OCI-LY7 (cell line): Measurements from ENCODE around the gene MDH2.
"Not testable (repeated sequence)": the region's sequence is repeated elsewhere in the genome, so short reads cannot be mapped to it uniquely, and the experiment has no call there.

Experiments used
- CTCF ChIP-seq: fragments of 200-600 bp; sonication (generic); conservative IDR thresholded peaks from 2 replicates; pipeline ENCODE4 v1.5.1; 2014; ENCODE audit warnings: mild to moderate bottlenecking, antibody characterized with exemption, low read length, moderate library complexity, mixed read lengths
- EZH2phosphoT487 ChIP-seq: fragments of 200-600 bp; sonication (generic); IDR thresholded peaks from 2 replicates; pipeline ENCODE4 v1.6.1; 2018; ENCODE audit warnings: low read depth, borderline replicate concordance, mild to moderate bottlenecking, mixed run types, antibody characterized with exemption, low read length, moderate library complexity, mixed read lengths

GRCh38 chr7:76093531-76093930 lies 45.6 kb downstream of the MDH2 start:
- not testable (repeated sequence) for TF ChIP-seq CTCF, EZH2phosphoT487
